HepG2 (cell line): ENCODE measurements around the gene RTBDN. TPM values are rescaled to one million over a fixed set of nuclear protein-coding genes. Genes with fewer than 3 reads are reported as not detected.
A peak's percentile ranks its signal among the peaks of the same experiment; 100 is the strongest.

Experiments
- ATF5 ChIP-seq: sonication (generic); formaldehyde crosslinking; IDR thresholded peaks from 2 replicates; pipeline ENCODE4 v1.4.0; 2020; ENCODE audit warnings: mild to moderate bottlenecking, low read depth, missing genetic modification reagents
- CREBL2 ChIP-seq: sonication (generic); formaldehyde crosslinking; IDR thresholded peaks from 2 replicates; pipeline ENCODE4 v1.8.1; 2023; ENCODE audit warnings: missing genetic modification reagents, mild to moderate bottlenecking, borderline replicate concordance
- ISX ChIP-seq: sonication (generic); formaldehyde crosslinking; conservative IDR thresholded peaks from 2 replicates; pipeline ENCODE4 v1.5.0; 2020; ENCODE audit warnings: missing genetic modification reagents
- MAX ChIP-seq: IDR thresholded peaks from 2 replicates; pipeline ENCODE4 v1.6.1; 2012; ENCODE audit warnings: inconsistent platforms
- PHB2 ChIP-seq: fragments of 450-650 bp; IDR thresholded peaks from 2 replicates; pipeline ENCODE4 v1.6.1; 2018; ENCODE audit not compliant: partially characterized antibody
- REST ChIP-seq, 2 experiments: IDR thresholded peaks; 2 replicates each; pipeline ENCODE4 v1.6.1; 2011 to 2012; ENCODE audit warnings: low read length in 2 of 2, borderline replicate concordance in 1 of 2, low read depth in 1 of 2, mild to moderate bottlenecking in 1 of 2, moderate library complexity in 1 of 2
- TBP ChIP-seq: sonication (generic); formaldehyde crosslinking; IDR thresholded peaks from 2 replicates; pipeline ENCODE4 v1.5.0; 2020; ENCODE audit warnings: missing genetic modification reagents
- TFE3 ChIP-seq: IDR thresholded peaks from 2 replicates; pipeline ENCODE4 v1.6.1; 2016
- THAP9 ChIP-seq: sonication (generic); formaldehyde crosslinking; IDR thresholded peaks from 2 replicates; pipeline ENCODE4; 2020; ENCODE audit warnings: missing genetic modification reagents, mild to moderate bottlenecking, borderline replicate concordance
- ZFYVE20 ChIP-seq: sonication (generic); formaldehyde crosslinking; IDR thresholded peaks from 2 replicates; pipeline ENCODE4 v1.8.0; 2023; ENCODE audit warnings: low read depth, mild to moderate bottlenecking, moderate library complexity, missing genetic modification reagents, borderline replicate concordance
- ZNF629 ChIP-seq: sonication (generic); formaldehyde crosslinking; conservative IDR thresholded peaks from 2 replicates; pipeline ENCODE4 v1.5.0; 2020; ENCODE audit warnings: missing genetic modification reagents
- ZNF720 ChIP-seq: sonication (generic); formaldehyde crosslinking; IDR thresholded peaks from 2 replicates; pipeline ENCODE4 v1.4.0; 2020; ENCODE audit warnings: missing genetic modification reagents
- ZNF740 ChIP-seq: sonication (generic); formaldehyde crosslinking; IDR thresholded peaks from 2 replicates; pipeline ENCODE4 v1.4.0; 2020; ENCODE audit warnings: missing genetic modification reagents
- ZNF775 ChIP-seq: sonication (generic); formaldehyde crosslinking; IDR thresholded peaks from 2 replicates; pipeline ENCODE4 v1.4.0; 2020; ENCODE audit warnings: missing genetic modification reagents, mild to moderate bottlenecking, moderate library complexity, borderline replicate concordance
- ZNF776 ChIP-seq: sonication (generic); formaldehyde crosslinking; IDR thresholded peaks from 2 replicates; pipeline ENCODE4 v1.4.0; 2020; ENCODE audit warnings: mild to moderate bottlenecking, missing genetic modification reagents
- ZNF790 ChIP-seq: sonication (generic); formaldehyde crosslinking; IDR thresholded peaks from 2 replicates; pipeline ENCODE4 v1.8.0; 2022; ENCODE audit warnings: missing genetic modification reagents, mild to moderate bottlenecking, borderline replicate concordance
- polyA plus RNA-seq, 8 experiments: library from polyadenylated mRNA; depleted of rRNA in 3 of 8; stranded (reverse) in 7 of 8; unstranded in 1 of 8; fragments of >200 nt; fragmentation: Illumina TruSeq in 4 of 8; extraction: Trizol in 4 of 8; gene quantifications; 2 replicates each; pipeline versions ENCODE4 v1.2.1 to v1.2.3, GENCODE V29; 2011 to 2016; ENCODE audit warnings: low read depth in 4 of 8, missing spikeins in 1 of 8, mixed read lengths in 1 of 8; ENCODE audit not compliant: insufficient read depth in 1 of 8
- total RNA-seq, 5 experiments: library from RNA; depleted of rRNA; stranded (reverse); fragments of >200 nt; fragmentation: Illumina TruSeq; extraction: Trizol; gene quantifications; 2 replicates each; pipeline ENCODE4 v1.2.3, GENCODE V29; 2016; ENCODE audit warnings: low read depth in 1 of 5
- TF ChIP-seq, protein P1 (sequence below): sonication (generic); formaldehyde crosslinking; IDR thresholded peaks from 2 replicates; pipeline ENCODE4 v1.5.0; 2020; ENCODE audit warnings: missing genetic modification reagents

Gene RTBDN
- total and polyA plus RNA-seq, 2 of the 13 experiments (the other 11 are each of a cell fraction or from before 2014, with no cell fraction given), result 0.27 to 0.48 TPM

- TF ChIP-seq PHB2, result no peak
- peak; percentile 18; the same call in 1 of the 2 replicates for TF ChIP-seq ZNF629
- no peak; the same call in 1 of the 2 replicates for TF ChIP-seq TFE3 (CRISPR knock-in tag)
- no peak for TF ChIP-seq ZFYVE20 (CRISPR knock-in tag)
- TF ChIP-seq, protein P1, sequence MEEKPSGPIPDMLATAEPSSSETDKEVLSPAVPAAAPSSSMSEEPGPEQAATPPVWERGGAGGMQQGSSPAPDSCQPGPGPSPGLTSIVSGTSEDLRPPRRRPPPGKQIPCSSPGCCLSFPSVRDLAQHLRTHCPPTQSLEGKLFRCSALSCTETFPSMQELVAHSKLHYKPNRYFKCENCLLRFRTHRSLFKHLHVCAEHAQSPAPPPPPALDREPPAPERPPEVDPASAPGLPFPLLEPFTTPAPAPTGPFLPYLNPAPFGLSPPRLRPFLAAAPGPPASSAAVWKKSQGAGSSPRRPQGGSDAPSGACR (CRISPR knock-in tag), result no peak
- TF ChIP-seq MAX, result peak; percentile 91
- no peak for TF ChIP-seq ZNF775 (CRISPR knock-in tag)
- TF ChIP-seq REST (IDR thresholded peaks at IDR 0.05; ENCODE audit: borderline replicate concordance in 1 of 2, low read depth in 1 of 2, low read length in 2 of 2), result no peak; a peak in 1 of 4 replicates
- TF ChIP-seq ZNF776 (CRISPR knock-in tag), result peak; percentile 94
- TF ChIP-seq CREBL2 (CRISPR knock-in tag), result peak; percentile 79; the same call in 1 of the 2 replicates
- no peak for TF ChIP-seq ZNF720 (CRISPR knock-in tag)
- TF ChIP-seq ZNF740 (CRISPR knock-in tag), result no peak
- TF ChIP-seq TBP (CRISPR knock-in tag), result 0 out of 2 replicates have a peak, but pooled peaks have one; percentile 27
- TF ChIP-seq ZNF790 (CRISPR knock-in tag), result no peak
- no peak for TF ChIP-seq ISX (CRISPR knock-in tag)
- peak; percentile 85; the same call in 1 of the 2 replicates for TF ChIP-seq THAP9
- TF ChIP-seq ATF5, result peak; percentile 87; the same call in 1 of the 2 replicates
These were observed 27.9 kb downstream of the RTBDN start, which contains the start of gene RNASEH2A (continued) for GRCh38 chr19:12806242-12807081.
